Spleen (tissue), 7 donors: ENCODE data around the gene CCNT2.

ENCODE experiments used
- POLR2A ChIP-seq, 3 donors: fragments of 450-650 bp; IDR thresholded peaks; one replicate each; pipeline ENCODE4 v1.5.1; 2017; ENCODE audit warnings: antibody characterized with exemption in 3 of 3, mild to moderate bottlenecking in 1 of 3
- POLR2AphosphoS5 ChIP-seq, 3 donors: sonication (generic); formaldehyde crosslinking; IDR thresholded peaks; one replicate each; pipeline ENCODE4 v1.5.1; 2017; ENCODE audit warnings: antibody characterized with exemption in 3 of 3
- TF ChIP-seq, protein P1 (sequence below), 11 experiments: fragments of 200-600 bp in 7 of 11; fragments of 450-650 bp in 4 of 11; sonication (generic) in 4 of 11; IDR thresholded peaks in 8 of 11; conservative IDR thresholded peaks in 3 of 11; 1 replicate in 7 of 11; 2 replicates in 4 of 11; pipeline versions ENCODE4 v1.4.0 to v1.8.0; 2016 to 2021; ENCODE audit warnings: antibody characterized with exemption in 11 of 11, inconsistent platforms in 4 of 11, mild to moderate bottlenecking in 1 of 11
- donor health status: DM: no; HTN: no; CAD: no; lungs with moderate emphysema.
- donor health status: DM: no; HTN: no; CAD: no.
- donor health status: DM: no; HTN: no; CAD: no.

DNA sequence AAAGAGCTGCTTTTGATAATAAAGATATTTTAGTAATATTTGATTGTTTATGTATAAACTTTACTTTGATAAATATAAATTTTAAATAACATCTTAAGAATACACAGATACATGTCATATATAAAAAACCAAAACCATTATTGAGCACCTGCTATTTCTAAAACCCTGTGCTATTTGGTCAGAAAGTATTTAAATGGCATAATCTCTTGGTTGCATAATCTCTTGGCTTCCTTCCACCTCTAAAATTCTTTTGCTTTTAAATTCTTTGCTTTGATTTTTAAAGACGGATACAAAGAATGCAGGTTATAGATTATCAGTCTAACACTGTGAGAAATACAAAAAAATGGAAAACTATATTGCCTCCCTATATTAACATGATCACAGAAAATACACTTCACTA, 43.3 kb upstream of the CCNT2 start:
- TF ChIP-seq, protein P1, sequence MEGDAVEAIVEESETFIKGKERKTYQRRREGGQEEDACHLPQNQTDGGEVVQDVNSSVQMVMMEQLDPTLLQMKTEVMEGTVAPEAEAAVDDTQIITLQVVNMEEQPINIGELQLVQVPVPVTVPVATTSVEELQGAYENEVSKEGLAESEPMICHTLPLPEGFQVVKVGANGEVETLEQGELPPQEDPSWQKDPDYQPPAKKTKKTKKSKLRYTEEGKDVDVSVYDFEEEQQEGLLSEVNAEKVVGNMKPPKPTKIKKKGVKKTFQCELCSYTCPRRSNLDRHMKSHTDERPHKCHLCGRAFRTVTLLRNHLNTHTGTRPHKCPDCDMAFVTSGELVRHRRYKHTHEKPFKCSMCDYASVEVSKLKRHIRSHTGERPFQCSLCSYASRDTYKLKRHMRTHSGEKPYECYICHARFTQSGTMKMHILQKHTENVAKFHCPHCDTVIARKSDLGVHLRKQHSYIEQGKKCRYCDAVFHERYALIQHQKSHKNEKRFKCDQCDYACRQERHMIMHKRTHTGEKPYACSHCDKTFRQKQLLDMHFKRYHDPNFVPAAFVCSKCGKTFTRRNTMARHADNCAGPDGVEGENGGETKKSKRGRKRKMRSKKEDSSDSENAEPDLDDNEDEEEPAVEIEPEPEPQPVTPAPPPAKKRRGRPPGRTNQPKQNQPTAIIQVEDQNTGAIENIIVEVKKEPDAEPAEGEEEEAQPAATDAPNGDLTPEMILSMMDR (IDR thresholded peaks at IDR 0.05 in 8 of 11, conservative IDR thresholded peaks at IDR 0.05 in 3 of 11), result no peak
- no peak for TF ChIP-seq POLR2A (IDR thresholded peaks at IDR 0.05)
- TF ChIP-seq POLR2AphosphoS5 (IDR thresholded peaks at IDR 0.05), result no peak
